DMS 273 treated with DMSO at 0.1 percent for 48 hours (cell line): ENCODE measurements around the gene COL6A2.
"Not testable (repeated sequence)": the region's sequence is repeated elsewhere in the genome, so short reads cannot be mapped to it uniquely, and the experiment has no call there.

Source experiments
- DNase-seq: peaks from one replicate; lab custom pipeline; 2025; lab: John Stamatoyannopoulos, UW

Gene COL6A2

DNA sequence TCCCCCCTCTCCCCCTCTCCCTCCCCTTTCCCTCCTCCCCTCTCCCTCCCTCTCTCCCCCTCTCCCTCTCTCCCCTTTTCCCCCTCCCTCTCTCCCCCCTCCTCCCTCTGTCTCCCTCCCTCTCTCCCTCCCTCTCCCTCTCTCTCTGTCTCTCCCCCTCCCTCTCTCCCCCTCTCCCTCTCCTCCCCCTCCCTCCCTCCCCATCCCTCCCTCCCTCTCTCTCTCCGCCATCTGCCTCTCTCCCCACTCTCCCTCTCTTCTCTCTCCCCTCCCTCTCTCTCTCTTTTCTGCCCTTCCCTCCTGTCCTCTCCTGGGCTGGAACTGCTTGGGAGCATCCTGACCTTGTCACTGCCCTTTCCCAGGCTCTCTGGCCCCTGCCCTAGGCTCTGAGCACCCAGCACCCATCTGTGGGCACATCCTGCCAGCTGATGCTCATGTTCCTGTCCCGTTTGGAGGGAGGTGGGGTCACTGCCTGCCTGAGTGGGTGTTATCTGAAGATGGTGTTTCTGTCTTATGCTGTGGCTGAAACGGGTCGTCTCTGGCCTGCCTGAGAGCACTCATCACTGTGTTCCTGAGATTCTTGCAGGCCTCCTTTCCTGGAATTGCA lies 46.7 kb downstream of the COL6A2 start:
- no peak for DNase-seq

DNA sequence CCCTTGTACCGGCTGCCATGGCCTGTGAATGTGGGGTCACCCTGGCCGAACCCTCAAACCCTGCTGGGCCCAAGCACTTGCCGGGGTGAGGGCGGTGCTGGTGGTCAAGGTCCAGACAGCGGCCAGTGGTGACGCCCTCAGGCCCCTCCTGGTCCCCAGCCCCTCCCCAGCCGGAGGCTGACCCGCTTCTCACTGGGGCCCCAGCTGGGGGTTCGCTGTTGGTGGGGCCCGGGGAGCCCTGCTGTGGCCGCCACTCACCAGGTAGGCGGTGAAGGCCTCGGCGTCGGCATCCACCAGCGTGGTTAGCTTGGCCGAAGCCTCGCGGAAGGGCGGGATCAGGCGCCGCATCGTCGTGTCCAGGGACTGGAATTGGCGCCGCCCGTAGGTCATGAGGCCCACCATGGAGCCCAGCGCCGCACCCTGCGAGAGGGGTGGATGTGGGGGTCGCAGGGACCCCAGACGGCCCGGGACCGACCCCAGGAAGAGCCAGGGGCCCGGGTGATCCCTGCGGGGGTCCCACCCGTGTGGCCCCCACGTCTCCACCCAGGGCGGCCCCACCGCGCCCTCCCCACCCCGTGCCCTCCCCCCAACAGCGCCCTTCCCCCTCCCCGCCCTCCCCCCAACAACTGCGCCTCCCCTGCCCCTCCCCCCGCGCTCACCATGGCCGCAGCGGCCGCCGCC lies 47.4 kb downstream of the COL6A2 start:
- no peak for DNase-seq

DNA sequence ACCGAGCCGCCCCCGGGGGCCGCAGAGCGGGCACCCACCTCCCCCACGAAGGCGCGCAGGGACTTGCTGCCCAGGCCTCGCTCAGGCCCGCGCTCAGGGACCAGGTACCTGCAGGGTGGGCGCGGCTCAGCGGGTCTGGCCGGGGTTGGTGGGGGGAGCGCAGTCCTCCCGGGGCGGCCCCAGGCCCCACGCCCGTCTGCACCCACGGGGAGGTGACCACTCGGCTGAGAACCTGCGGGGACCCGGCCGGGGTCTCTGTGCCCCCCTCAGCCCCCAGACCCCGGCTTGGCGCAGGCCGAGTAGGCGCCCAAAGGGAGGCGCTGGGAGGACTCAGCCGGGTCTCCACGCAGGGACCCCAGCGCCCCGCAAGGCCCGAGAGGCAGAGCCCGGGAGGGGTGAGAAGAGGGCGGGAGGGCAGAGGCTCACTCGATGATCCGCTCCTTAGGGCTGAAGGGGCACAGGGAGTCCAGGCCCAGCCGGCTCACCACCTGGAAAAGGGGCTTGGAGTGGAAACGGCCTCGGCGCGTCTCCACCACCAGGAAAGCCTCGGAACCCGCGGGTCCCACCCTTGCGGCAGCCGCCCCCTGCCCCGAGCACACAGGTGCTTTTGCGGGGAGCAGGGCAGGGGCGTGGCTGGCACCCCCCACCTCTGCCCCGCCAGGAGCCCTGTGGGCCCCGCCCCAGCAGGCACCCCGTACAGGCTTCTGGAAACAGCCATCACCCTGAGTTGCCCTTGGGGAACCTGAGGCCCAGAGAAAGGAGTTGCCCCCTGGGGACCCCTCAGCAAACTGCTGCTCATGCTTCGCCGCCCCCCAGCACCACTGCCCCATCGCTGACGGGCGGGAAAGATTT lies 48.2 kb downstream of the COL6A2 start:
- DNase-seq, result no peak

DNA sequence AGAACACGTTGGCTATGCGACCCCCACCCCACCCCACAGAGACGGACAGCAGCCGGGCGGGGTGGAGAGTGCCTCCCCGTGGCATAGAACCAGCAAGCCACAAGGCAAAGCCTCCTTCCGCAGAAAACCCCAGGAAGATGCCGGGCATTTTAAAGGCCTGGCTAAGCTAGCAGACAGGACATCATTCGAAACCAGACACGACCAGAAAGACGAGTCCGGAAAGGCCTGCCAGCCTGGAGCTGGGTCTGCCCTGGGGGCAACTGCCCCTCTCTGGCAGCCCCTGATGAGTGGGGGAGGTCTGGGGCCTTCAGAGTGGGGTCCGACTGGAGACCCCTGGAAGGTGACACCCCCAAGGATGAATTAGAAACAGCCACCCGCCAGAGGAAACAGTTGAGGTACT lies 48.9 kb downstream of the COL6A2 start:
- no peak for DNase-seq

DNA sequence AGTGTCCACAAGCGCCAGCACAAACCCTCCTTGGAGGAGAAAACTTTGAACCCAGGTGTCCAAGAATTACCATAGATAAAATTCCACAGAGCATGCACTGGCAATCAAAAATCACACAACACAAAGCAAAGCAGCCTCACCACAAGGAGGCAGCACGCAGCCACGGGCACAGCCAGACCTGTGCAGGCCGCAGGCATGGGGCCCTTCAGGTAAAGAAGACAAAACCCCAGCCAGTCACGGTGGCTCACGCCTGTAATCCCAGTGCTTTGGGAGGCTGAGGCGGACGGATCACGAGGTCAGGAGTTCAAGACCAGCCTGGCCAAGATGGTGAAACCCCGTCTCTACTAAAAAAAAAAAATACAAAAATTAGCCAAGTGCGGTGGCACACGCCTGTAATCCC lies 49.5 kb downstream of the COL6A2 start:
- DNase-seq, result not testable (repeated sequence)

DNA sequence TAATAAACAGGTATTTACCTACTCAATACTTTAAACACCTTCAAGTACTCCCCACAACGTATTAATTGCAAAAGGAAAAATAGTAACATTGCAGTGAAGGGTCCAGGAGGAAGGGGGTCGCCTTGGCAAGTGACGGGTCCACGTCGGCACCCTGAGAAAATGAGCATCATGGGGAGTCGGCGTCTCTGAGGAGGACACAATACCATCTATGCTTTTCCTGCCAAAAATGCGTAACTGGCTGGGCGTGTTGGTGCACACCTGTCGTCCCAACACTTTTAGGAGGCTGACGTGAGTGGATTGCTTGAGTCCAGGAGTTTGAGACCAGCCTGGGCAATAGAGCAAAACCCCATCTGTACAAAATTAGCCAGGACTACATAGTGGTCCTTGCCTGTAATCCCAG lies 50.2 kb downstream of the COL6A2 start:
- DNase-seq, result no peak

DNA sequence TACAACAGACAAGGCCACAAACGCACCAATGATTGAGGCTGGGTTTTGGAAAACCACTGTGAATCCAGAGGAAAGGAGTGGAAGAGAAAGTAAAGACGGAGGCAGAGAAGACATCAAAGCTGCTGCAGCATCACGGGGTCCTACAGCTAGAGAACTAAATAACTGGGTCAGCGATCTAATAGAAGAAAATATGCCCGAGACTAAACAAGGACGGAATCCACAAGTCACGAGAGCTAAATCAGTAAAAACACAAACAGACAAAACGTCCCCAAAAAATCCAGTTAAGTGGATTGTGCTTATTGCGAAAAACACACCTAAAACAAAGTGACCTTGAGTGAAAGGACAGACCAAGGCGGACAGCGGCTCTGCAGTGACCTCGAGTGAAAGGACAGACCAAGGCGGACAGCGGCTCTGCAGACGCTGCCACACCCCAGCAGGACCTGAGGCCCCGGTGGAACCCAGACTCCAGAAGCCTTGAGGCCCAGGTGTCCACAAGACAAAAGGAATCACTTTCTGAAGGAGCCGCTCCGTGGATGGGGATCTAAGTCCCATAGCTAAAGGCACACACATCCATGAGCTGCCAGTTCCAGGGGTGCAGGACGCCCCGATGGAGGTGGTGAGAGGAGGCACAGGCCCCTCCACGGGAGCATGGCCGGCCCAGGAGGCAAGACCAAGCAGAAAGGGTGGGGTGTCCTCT lies 51.4 kb downstream of the COL6A2 start:
- DNase-seq, result no peak

DNA sequence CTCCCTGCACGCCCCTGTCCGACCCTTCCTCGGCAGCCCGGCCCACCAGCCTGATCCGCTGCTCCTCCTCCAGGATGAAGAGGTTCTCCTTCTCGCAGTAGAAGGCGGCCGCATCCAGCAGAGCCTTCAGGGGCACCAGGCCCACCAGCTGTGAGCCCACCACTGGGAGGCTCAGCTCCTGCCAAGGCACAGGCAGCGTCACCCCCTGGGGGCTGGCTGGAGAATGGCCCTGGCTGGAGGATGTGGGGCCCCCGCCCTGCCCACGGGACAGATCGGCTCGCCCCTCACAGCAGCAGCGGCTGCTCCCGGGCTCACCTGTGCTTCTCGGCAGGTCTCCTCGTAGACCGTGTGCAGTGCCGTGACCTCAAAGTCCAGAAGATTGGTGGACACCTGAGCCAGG lies 52.2 kb downstream of the COL6A2 start:
- DNase-seq, result no peak

DNA sequence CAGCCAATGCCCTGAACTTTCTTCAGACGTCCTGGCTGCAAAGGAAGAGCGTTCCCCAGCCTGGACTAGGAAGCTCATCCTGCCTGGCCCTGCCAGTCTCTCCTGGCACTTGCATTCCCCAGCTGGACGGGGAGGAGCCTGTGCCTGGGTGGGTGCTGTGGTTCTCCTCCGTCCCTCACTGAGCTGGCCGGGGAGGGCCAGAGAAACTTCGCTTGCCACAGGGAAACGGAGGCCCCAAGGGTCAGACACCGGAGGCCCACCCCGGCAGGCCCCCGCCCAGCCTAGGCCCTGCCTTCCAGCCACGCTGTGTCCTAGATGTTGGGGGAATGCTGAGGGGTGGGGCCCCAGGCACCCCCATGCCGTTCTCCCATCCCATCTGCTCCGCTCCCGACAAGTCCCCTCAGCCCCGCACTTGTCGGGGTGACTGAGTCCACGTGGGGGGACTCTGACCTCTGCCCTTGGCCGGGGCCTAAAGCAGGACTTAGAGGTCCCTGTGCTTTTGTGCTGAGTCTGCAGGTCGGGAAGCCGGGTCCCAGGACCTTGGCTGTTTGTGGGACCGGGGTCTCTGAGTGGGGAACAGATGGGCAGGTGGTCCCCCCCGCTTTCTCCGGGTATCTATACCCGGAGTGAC lies 52.7 kb downstream of the COL6A2 start:
- no peak for DNase-seq

DNA sequence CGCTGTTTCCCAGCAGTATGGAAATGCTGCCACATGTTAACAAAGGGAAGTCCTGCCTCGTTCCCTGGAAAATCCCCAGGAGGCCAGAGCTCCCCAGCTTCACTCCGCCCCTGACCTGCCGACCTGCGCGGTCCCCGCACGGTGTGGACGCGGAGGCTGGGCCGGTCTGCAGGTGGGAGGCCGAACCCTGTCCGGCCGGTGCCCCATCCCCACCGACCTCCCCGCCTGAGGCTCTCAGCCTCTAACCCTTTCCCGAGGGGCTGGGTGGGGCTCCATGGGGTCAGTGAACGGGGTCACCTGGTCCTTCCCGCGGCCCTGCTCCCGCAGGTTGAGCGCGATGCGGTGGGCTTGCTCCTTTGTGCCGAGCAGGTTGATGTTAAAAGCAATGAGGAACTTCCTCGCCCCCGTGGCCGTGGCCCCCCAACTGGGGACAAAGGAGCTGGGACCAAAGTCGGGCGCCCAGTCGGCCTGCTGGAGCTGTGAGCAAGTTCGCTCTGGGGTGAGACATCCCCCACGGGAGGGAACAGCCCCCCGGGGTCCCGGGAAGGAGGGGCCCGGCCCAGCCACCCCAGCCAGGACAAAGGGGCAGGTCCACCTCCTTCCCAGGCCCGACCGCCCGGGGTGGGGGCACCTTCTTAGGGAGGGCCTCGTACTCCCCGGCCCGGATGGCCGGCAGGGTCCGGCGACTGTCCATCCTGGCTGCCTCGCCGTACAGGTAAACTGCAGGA lies 53.5 kb downstream of the COL6A2 start:
- DNase-seq, result no peak

DNA sequence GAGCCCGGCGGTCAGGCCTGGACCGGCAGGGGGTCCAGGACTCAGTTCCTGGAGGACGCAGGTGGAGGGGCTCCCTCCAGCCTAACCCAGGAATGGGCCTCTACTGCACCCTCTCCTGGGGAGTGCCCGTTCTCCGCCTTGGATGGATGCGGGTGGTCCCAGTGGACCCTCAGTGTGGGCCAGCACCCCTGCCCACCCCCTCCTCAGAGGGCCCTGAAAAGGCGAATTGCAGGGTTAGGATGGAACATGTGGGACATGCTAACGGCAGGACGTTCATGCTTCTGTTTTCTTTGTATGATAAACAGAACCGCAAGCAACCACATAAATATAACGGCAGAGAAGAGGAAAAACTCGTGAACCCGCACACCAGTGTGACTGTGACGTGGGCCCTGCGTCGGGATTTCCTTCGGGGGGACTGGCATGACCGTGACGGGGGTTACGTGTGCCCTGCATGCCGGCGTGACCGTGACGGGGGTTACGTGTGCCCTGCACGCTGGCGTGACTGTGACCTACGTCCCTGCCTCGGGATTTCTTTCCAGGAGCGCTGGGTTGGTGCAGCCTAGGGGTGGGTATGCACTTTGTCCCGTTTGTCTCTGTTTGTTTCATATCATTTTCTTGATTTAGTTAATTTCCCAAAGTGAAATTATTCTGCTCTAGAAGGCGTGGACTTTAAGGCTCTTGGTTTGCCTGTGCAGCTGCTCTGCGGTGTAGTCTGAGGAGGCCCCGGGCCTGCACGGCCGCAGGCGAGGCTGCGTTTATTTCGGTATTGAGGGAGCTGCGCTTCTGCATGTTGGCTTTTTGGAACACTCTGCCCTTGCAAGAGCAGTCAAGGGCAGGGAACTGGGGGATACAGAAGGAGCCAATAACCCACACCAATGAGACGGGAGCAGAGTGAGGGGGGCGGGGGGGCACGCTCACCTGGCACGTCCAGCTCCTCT lies 54.3 kb downstream of the COL6A2 start:
- no peak for DNase-seq

DNA sequence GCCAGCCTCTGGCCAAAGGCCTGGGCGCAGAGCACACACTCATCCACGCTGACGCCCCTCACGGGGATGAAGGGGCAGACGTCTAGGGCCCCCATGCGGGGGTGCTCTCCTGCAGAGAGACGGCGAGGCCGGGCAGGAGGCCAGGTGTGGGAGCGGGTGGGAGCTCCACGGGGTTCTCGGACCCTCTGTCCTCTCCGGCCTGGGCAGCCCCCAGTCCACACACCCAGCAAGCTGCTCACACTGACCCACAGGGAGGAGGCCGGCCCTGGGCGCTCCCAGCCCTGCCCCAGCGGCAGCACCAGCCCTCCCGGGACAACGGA lies 55.0 kb downstream of the COL6A2 start:
- DNase-seq, result no peak

DNA sequence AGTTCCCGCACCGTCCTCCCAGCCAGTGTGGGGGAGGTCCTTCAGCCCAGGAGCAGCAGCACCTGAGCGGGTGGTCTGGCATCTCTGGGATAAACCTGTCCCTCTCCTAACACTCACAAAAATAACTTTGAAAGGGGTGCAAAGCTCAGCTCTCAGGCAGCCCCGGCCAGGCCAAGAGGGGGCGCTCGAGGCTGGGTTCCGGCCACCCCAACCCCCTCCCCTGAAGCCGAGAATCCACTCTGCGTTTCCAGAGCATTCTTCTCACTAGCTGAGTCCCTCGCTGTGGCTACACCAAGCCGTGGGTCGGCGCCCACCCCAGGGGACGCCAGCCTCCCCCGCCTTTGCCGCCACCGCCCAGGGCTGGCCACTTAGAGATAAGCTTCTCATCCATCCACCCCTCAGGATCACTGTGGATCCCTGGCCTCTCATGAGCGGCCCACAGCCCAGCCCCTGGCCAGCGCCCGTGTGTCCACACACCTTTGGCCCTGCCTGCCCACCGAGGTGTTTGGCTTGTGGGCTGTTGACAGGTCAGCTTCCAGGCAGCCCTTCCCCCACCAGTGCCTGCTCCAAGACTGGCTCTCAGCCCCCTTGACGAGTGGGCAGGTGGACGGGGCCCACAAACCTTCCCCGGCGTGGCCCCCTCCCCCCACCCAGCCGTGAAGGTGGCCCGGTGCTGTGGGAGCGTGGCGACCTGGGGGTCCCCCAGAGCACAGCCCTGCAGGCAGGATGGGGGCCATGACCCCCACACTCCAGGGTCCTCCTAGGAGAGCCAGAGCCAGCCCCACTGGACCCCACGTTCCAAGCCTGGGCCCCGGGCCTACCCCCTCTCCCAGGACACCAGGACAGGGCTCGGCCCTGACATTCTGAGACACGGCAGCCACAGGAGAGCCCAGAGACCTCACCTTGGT lies 55.6 kb downstream of the COL6A2 start:
- no peak for DNase-seq

DNA sequence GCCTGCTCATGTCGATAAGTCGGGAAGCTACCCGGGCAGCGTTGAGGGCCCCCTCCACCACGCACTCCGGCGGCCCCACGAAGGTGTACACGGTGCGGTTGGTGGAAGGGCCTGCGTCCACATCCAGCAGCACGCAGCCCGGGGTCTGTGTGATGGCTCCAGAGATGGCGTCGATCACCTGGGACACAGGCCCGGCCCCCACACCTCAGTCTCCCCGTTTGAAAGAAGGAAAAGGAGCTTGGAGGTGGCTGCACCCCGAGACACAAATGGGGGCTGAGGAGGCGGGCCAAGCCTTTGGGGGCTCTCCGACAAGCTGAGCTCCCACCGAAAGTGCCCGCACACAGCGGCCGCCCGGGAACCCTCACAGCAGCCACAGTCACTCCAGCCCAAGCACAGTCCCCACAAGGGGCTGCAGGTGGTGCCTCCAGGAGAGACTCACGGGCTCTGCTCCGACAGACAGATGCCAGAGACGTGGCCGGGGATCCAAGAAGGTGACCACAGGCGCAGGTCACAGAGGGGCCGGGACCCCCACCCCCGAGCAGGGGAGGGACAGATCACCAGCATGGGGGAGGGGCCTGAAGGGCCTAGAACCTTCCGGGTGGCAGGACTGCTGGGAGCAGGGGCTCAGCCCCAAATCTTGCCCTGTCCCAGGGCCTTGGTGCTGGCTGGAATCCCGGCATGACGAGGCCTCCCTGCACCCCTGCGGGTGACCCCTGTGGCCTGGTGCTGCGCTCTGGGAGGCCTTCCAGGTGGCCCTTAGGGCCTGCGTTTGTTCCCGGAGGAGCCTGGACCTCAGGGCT lies 56.4 kb downstream of the COL6A2 start:
- no peak for DNase-seq

DNA sequence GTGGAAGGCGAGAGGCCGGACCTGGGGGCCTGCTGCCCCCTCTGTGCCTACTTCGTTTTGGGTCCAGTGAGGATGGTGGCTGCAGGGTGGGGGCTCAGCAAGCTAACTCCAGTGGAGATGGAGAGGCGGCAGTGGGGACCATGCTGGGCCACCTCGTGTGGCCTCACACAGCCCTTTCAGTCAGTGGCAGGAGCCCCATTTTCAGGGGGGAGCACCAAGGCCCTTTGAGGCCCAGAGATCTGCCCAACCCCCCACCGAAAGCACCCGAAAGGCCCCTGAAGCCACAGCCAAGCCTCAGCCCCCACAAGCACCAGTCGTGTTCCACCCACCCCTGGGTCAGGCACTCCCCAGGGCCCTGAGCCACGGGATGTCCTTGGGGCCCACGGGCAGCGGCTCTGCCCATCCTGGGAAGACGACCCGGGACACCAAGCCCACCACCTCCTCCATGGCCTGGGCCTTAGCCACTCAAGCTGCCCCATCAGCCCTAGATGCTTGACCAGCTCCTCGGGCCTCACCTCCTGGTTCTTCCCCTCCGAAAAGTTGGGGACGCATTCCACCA lies 57.1 kb downstream of the COL6A2 start:
- DNase-seq, result no peak

DNA sequence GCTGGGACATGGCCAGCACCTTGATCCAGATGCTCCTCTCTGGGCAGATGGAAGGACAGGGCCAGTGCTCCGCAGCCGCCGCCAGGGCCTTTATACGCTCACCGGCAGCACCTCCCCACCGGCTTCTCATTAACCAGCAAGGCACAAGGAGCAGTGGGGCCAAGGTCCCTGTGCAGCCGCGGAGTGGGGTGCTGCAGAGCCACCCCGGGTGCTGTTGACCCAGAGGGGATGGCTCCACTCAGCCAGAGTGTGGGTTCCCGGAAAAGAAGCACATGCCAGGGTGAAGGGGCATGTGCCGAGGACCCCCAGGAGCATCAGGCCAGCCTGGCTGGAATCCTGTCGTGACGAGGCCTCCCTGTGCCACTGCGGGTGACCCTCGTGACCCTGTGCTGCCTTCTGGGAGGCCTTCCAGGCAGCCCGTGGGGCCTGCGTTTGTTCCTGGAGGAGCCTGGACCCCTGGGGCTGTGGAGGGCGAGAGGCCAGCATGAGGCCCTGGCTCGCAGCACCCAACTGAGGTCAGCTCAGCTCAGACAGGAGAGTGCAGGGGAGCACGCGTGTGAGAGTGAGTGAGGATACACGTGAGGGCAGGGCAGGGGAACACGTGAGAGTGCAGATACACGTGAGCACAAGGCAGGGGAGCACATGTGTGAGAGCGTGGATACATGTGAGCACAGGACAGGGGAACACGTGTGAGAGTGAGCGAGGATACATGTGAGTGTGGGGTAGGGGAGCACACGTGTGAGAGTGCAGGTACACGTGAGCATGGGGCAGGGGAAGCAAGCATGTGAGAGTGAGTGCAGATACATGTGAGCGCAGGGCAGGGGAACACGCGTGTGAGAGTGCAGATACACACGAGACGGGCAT lies 57.8 kb downstream of the COL6A2 start, which contains the start of gene FTCD:
FTCD (minus strand) TSS at position 66 of the 864 bp plus-strand sequence; CDS start at position 10, 56 bp downstream.
- DNase-seq, result no peak

DNA sequence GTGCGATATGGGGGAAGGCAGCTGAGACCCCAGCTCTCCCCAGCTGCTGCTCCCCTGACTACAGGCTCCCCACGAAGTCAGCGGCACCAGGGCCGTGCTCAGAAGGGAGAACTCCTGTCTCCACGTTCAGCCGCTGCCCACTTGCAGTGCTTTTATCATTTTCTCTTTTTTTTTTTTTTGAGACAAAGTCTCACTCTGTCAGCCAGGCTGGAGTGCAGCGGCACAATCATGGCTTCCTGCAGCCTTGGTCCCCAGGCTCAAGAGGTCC lies 58.4 kb downstream of the COL6A2 start:
- no peak for DNase-seq
